Left renal pelvis (tissue), 4 donors: ENCODE results near the gene CD22. TPM values are rescaled to one million over a fixed set of nuclear protein-coding genes. Genes with fewer than 3 reads are reported as not detected.
"Not testable (repeated sequence)": the region's sequence is repeated elsewhere in the genome, so short reads cannot be mapped to it uniquely, and the experiment has no call there.

ENCODE experiments used
- DNase-seq, 4 donors: peaks; one replicate each; pipeline ENCODE4 v3.0.0-alpha.2; 2013; ENCODE audit warnings: low read depth in 4 of 4, low spot score in 3 of 4
- polyA plus RNA-seq, 4 donors: library from polyadenylated mRNA; unstranded; fragments of 120-200 nt; gene quantifications; one replicate each; pipeline ENCODE4 v1.2.1, GENCODE V29; 2013; ENCODE audit not compliant: insufficient read length in 4 of 4

The CD22 gene
- polyA plus RNA-seq, 4 donors, result 7.5 to 43.9 (median 29.6) TPM

- no peak for DNase-seq
Observed at GRCh38 chr19:35353635-35354034, 24.6 kb downstream of the CD22 start.

GRCh38 chr19:35354898-35355297 is 25.9 kb downstream of the CD22 start:
- DNase-seq, result no peak

DNA sequence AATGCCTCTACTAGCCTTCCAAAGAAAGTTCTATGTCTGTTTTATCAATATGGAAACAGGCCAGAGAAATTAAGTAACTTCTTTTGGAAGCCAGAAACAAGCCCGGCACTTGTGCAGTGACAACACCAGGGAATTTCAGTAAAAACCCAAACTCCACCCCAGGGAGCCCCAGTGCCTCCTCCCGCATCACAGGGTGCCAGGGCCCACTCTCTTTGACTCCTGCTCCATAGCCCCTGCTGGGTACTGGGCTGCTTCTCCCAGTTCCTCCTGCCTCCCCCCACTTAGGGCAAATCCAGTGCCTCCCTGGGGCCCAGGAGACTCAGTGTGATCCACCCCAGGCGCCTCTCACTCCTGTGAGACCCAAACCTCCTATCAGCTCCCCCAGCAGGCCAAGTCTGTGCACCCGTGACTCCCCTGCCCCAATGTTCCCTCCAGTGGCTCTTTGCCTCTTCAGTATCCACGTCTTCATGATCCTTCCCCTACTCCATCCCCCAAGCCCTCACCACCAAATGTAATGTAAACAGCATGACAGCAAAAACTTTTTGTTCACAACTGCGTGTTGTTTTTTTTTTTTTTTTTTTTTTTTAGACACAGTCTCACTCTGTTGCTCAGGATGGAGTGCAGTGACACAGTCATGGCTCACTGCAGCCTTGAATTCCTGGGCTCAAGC is 26.9 kb downstream of the CD22 start:
- DNase-seq, result no peak

GRCh38 chr19:35357867-35358573 is 29.0 kb downstream of the CD22 start, which contains the start of gene FFAR3:
TSS of gene FFAR3 (plus strand) at chr19:35358460. CDS start at chr19:35358891, 431 bp downstream.
- no peak for DNase-seq

DNA sequence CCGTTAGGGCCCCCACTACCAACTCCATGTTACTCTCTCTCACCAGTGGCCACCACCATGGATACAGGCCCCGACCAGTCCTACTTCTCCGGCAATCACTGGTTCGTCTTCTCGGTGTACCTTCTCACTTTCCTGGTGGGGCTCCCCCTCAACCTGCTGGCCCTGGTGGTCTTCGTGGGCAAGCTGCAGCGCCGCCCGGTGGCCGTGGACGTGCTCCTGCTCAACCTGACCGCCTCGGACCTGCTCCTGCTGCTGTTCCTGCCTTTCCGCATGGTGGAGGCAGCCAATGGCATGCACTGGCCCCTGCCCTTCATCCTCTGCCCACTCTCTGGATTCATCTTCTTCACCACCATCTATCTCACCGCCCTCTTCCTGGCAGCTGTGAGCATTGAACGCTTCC is 29.8 kb downstream of the CD22 start:
- DNase-seq, result not testable (repeated sequence)

DNA sequence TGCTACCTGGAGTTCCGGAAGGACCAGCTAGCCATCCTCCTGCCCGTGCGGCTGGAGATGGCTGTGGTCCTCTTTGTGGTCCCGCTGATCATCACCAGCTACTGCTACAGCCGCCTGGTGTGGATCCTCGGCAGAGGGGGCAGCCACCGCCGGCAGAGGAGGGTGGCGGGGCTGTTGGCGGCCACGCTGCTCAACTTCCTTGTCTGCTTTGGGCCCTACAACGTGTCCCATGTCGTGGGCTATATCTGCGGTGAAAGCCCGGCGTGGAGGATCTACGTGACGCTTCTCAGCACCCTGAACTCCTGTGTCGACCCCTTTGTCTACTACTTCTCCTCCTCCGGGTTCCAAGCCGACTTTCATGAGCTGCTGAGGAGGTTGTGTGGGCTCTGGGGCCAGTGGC is 30.4 kb downstream of the CD22 start:
- not testable (repeated sequence) for DNase-seq

GRCh38 chr19:35360081-35360480 is 31.1 kb downstream of the CD22 start:
- DNase-seq, result not testable (repeated sequence)

DNA sequence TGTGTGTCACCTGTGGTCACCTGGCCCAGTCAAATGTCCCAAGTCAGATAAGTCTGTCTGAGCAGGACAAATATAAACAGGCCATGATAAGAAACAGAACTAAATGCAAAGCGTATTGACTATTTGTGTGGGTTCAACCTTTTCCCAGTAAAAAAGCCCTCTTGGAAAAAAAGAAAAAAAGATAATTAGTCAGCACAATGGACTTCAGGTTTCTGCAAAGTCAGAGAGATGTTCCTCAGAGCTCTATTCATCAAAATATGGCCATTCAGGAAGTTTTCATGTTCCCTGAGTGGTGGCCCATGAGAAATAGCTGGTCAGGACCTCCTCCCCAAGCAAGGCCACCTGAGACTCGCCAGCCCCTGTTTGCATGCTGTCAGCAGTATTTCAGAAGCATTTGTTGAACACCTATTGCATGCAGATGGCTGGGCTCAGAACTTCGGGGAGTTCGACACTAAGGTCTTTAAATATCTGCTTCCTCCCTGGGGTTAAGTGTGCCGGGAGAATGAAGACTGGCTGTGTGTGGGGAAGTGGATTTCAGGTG is 32.0 kb downstream of the CD22 start:
- no peak for DNase-seq

DNA sequence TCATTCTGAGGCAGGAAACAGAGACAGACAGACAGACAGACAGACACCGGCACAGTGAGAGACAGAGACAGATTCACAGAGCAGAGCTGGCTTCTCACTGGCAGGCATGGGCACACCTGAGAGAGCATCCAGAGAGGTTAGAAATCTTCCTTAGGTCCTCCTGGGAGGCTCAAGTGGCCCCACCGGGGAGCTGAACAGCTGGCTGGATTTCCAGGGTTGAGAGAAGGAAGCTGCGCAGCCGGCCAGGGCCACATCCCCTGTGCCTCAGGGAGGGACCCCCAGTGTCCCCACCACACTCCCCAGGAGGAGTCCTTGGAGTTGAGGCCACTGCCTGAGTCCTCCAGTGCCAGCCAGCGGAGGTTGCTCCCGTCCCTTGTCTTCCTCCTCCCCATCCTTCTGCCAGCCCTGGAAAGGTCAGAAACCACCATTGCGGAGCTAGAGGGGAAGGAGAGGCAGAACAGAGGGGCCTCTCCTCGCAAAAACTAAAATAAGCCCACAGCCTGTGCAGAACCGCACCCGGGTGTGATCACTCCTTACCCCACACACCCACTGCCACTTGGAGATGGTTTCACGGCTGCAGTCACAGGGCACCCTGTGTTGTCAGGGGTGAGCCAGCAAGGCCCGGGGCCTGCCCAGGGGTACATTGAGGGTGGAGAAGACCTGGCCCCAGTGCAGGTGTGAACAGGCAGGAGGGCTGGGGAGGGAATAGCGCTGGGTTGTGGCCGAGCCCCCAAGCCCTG is 33.4 kb downstream of the CD22 start:
- no peak for DNase-seq

DNA sequence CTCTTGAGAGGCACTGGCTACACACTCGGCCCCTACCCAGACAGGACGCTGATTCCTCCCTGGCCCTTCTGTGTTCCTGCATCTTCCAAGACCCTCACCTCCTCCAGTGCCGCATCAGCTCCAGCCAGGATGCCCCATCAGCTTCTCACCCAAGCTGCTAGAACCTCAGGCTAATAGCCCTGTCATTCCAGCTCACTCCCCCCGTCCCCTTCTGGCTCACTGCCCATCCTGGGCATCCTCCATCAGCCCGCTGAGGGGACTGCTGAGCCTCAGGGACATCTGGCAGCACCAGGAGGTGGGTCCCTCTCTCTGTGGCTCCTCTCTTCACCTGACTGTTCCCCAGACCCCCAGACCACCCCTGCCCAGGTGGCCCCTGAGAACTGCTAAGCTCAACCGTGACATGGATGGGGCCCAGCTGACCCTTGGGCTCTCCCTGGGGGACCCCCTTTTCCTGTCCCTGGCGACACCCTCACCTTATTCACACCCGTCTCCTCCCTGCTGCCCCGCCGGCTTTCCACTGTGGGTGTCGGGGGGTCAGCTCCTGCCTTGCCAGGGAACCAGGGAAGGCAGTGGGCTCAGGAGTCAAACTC is 34.1 kb downstream of the CD22 start:
- DNase-seq, result no peak

DNA sequence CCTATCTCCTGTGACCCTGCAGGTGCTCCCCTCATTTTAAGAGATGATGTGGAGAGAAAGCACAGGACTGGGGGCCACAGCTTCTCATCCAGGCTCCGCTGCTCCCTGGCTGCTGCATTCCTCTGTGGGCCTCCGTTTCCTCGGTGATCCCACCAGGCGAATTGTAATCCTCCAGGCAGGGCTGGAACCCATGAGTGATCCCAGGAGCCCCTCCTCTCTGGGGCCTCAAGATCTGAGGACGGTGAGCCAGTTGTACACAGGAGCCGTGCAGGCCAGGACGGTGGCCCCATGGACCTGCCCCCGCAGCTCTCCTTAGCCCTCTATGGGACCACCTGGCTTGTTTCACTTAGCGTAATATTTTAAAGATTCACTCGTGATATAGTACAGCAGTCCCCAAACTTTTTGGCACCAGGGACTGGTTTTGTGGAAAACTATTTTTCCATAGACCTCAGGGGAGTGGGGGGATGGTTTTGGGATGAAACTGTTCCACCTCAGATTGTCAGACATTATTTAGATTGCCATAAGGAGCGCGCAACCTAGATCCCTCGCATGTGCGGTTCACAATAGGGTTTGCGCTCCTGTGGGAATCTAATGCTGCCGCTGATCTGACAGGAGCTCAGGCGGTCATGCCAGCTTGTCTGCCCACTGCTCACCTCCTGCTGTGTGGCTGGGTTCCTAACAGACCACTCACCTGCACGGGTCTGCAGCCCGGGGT is 34.9 kb downstream of the CD22 start:
- no peak for DNase-seq

GRCh38 chr19:35365303-35365702 is 36.3 kb downstream of the CD22 start:
- DNase-seq, result no peak

- no peak for DNase-seq
Observed at GRCh38 chr19:35368378-35368777, 39.4 kb downstream of the CD22 start.

- DNase-seq, result no peak
Observed at GRCh38 chr19:35369522-35369921, 40.5 kb downstream of the CD22 start.

DNA sequence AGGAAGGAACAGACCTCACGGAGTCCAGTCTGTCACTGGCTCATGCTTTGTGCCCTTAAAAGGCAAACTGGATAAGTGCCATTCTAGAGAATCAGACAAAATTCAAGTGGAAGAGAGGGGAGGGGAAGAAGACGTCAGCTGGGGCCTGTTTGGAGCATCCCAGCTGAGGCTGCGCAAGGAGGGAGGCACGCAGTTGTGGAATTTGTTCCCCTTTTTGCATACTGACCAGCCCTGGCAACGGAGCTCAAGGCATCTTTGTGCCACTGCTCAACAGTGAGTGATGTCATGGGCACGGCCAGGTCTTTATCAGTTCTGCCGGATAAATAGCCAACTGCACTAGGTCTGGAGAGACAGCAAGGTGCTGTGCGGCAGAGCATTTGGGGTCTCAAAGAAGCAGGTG is 41.7 kb downstream of the CD22 start, which contains the start of gene GPR42:
TSS of gene GPR42 (plus strand) at position 347 of the 400 bp plus-strand sequence. CDS start 292 bp downstream, outside the sequence.
- no peak for DNase-seq

DNA sequence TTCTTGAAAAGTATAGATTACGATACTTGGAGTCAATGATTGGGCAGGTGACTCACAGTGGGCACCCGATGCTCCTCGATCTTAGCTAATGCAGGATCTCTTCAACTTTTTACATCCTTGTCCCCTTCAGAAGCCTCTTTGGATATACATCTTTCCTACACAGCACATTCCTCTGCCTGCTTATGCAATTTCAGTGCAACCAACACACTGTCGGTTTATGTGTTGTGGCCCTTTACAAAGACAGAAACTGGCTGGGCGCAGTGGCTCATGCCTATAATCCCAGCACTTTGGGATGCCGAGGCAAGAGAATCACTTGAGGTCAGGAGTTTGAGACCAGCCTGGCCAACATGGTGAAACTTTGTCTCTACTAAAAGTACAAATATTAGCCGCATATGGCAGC is 44.5 kb downstream of the CD22 start:
- no peak for DNase-seq

- DNase-seq, result not testable (repeated sequence)
Observed at GRCh38 chr19:35374031-35374430, 45.0 kb downstream of the CD22 start.

- no peak for DNase-seq
Observed at GRCh38 chr19:35375505-35376307, 46.7 kb downstream of the CD22 start.

GRCh38 chr19:35377656-35378055 is 48.7 kb downstream of the CD22 start:
- no peak for DNase-seq
